WTC11 (cell line): ENCODE measurements around the gene HSPA12A. TPM values are rescaled to one million over a fixed set of nuclear protein-coding genes. Genes with fewer than 3 reads are reported as not detected.

Experiments
- ATAC-seq: fragments of 200-7000 bp; cut with Tn5 transposase; 2 replicates; pipeline ENCODE4 v1.10.0; 2021; ENCODE audit warnings: mild to moderate bottlenecking, moderate library complexity
- CTCF ChIA-PET: fragments of 300-600 bp; sonication (Branson Sonifier 250); formaldehyde crosslinking; loops from one replicate; lab custom pipeline; 2021; ENCODE audit warnings: antibody characterized with exemption; lab: Charles Lee
- POLR2A ChIA-PET: fragments of 350-600 bp; sonication (Branson Sonifier 250); formaldehyde crosslinking; loops from one replicate; lab custom pipeline; 2021; ENCODE audit warnings: antibody characterized with exemption; lab: Charles Lee
- DNase-seq: peaks from one replicate; pipeline ENCODE4 v3.0.0; 2021; ENCODE audit warnings: low spot score
- H3K27ac Mint-ChIP-seq: 2 replicates; pipeline ENCODE4 v1.8.0; 2021; ENCODE audit warnings: mixed read lengths
- H3K27me3 Mint-ChIP-seq: 2 replicates; pipeline ENCODE4 v1.8.0; 2021; ENCODE audit warnings: low read depth, mild to moderate bottlenecking, moderate library complexity, mixed read lengths
- H3K36me3 Mint-ChIP-seq: 2 replicates; pipeline ENCODE4 v1.8.0; 2021; ENCODE audit warnings: mixed read lengths
- H3K4me1 Mint-ChIP-seq: 2 replicates; pipeline ENCODE4 v1.8.0; 2022; ENCODE audit warnings: mixed read lengths
- H3K4me3 Mint-ChIP-seq: 2 replicates; pipeline ENCODE4 v1.8.0; 2021; ENCODE audit warnings: mild to moderate bottlenecking, moderate library complexity, mixed read lengths
- H3K9me3 Mint-ChIP-seq: 2 replicates; pipeline ENCODE4 v1.8.0; 2021; ENCODE audit warnings: mixed read lengths
- ARID4B ChIP-seq: sonication (generic); formaldehyde crosslinking; IDR thresholded peaks from 2 replicates; pipeline ENCODE4 v1.8.0; 2023; ENCODE audit warnings: missing genetic modification reagents, mild to moderate bottlenecking, borderline replicate concordance
- CTCF ChIP-seq: fragments of 200-600 bp; IDR thresholded peaks from 2 replicates; pipeline ENCODE4 v1.8.0; 2022; ENCODE audit warnings: antibody characterized with exemption
- E2F4 ChIP-seq: sonication (generic); formaldehyde crosslinking; IDR thresholded peaks from 2 replicates; pipeline ENCODE4 v1.8.1; 2022; ENCODE audit warnings: low read depth, mild to moderate bottlenecking, moderate library complexity, missing genetic modification reagents, borderline replicate concordance
- E2F5 ChIP-seq: sonication (generic); formaldehyde crosslinking; IDR thresholded peaks from 2 replicates; pipeline ENCODE4 v1.8.1; 2022; ENCODE audit warnings: mild to moderate bottlenecking, moderate library complexity, missing genetic modification reagents
- ELF4 ChIP-seq: sonication (generic); formaldehyde crosslinking; IDR thresholded peaks from 2 replicates; pipeline ENCODE4 v1.8.1; 2022; ENCODE audit warnings: low read depth, mild to moderate bottlenecking, moderate library complexity, missing genetic modification reagents
- ERG ChIP-seq: fragments of 250-450 bp; sonication (Bioruptor Pico); IDR thresholded peaks from 2 replicates; pipeline ENCODE4 v1.8.0; 2021; ENCODE audit warnings: mild to moderate bottlenecking
- FOXK1 ChIP-seq: sonication (generic); formaldehyde crosslinking; IDR thresholded peaks from 2 replicates; pipeline ENCODE4 v1.8.0; 2022; ENCODE audit warnings: mild to moderate bottlenecking, moderate library complexity, missing genetic modification reagents
- GABPB1 ChIP-seq: sonication (generic); formaldehyde crosslinking; IDR thresholded peaks from 2 replicates; pipeline ENCODE4 v1.8.1; 2023; ENCODE audit warnings: mild to moderate bottlenecking, missing genetic modification reagents
- GRHL2 ChIP-seq: fragments of 250-450 bp; sonication (Bioruptor Pico); IDR thresholded peaks from 2 replicates; pipeline ENCODE4 v1.8.0; 2022; ENCODE audit warnings: mild to moderate bottlenecking, moderate library complexity; ENCODE audit not compliant: insufficient replicate concordance, severe bottlenecking
- MXD4 ChIP-seq: fragments of 250-450 bp; sonication (Bioruptor Pico); IDR thresholded peaks from 2 replicates; pipeline ENCODE4 v1.8.0; 2021; ENCODE audit warnings: mild to moderate bottlenecking, moderate library complexity, borderline replicate concordance
- NFATC4 ChIP-seq: fragments of 250-450 bp; sonication (Bioruptor Pico); IDR thresholded peaks from 2 replicates; pipeline ENCODE4 v1.9.0; 2021; ENCODE audit warnings: mild to moderate bottlenecking
- NFE2L1 ChIP-seq: sonication (generic); formaldehyde crosslinking; IDR thresholded peaks from 2 replicates; pipeline ENCODE4 v1.8.1; 2023; ENCODE audit warnings: missing genetic modification reagents
- OVOL2 ChIP-seq: fragments of 250-450 bp; sonication (Bioruptor Pico); IDR thresholded peaks from 2 replicates; pipeline ENCODE4 v1.9.0; 2021; ENCODE audit warnings: mild to moderate bottlenecking, borderline replicate concordance
- PREB ChIP-seq: sonication (generic); formaldehyde crosslinking; IDR thresholded peaks from 2 replicates; pipeline ENCODE4 v1.8.1; 2022; ENCODE audit warnings: mild to moderate bottlenecking, missing genetic modification reagents, moderate library complexity, borderline replicate concordance
- TEAD1 ChIP-seq: sonication (generic); formaldehyde crosslinking; IDR thresholded peaks from 2 replicates; pipeline ENCODE4 v1.8.0; 2022; ENCODE audit warnings: mild to moderate bottlenecking, missing genetic modification reagents
- TEAD4 ChIP-seq: sonication (generic); formaldehyde crosslinking; IDR thresholded peaks from 2 replicates; pipeline ENCODE4 v1.8.0; 2022; ENCODE audit warnings: mild to moderate bottlenecking, missing genetic modification reagents
- TP53 ChIP-seq: sonication (generic); formaldehyde crosslinking; IDR thresholded peaks from 2 replicates; pipeline ENCODE4 v1.8.1; 2023; ENCODE audit warnings: mild to moderate bottlenecking, missing genetic modification reagents
- ZNF232 ChIP-seq: sonication (generic); formaldehyde crosslinking; IDR thresholded peaks from 2 replicates; pipeline ENCODE4 v1.8.0; 2022; ENCODE audit warnings: mild to moderate bottlenecking, missing genetic modification reagents
- ZNF281 ChIP-seq: sonication (generic); formaldehyde crosslinking; IDR thresholded peaks from 2 replicates; pipeline ENCODE4 v1.8.0; 2023; ENCODE audit warnings: mild to moderate bottlenecking, missing genetic modification reagents
- ZNF512 ChIP-seq: sonication (generic); formaldehyde crosslinking; IDR thresholded peaks from 2 replicates; pipeline ENCODE4 v1.8.1; 2022; ENCODE audit warnings: missing genetic modification reagents, borderline replicate concordance
- total RNA-seq: library from RNA; stranded (reverse); gene quantifications from 3 replicates; pipeline ENCODE4 v1.2.3, GENCODE V29; 2021

Gene HSPA12A
- total RNA-seq, 1 experiment from 2014 or later, result 7.2 TPM

GRCh38 chr10:116715839-116716377, 26.5 kb downstream of the HSPA12A start (continued):
- no peak for TF ChIP-seq CTCF
- TF ChIP-seq NFATC4 (CRISPR knock-in tag), result no peak
- TF ChIP-seq E2F5, result no peak
- TF ChIP-seq TEAD1 (CRISPR knock-in tag), result no peak
- TF ChIP-seq ARID4B (CRISPR knock-in tag), result no peak
- TF ChIP-seq GABPB1 (CRISPR knock-in tag), result no peak

GRCh38 chr10:116715341-116715740, 27.0 kb downstream of the HSPA12A start:
- no peaks in the 10 kb centered on the region for H3K9me3 Mint-ChIP-seq
- H3K4me3 Mint-ChIP-seq, result no peak overlapping the region
- ATAC-seq (no peak), DNase-seq (no peak)
- ChIA-PET POLR2A (no interaction called here), CTCF (interaction anchor here (0.6 to 2.4 kb wide), 2 partner anchors 33 to 61 kb away, joined by 4 to 9 read pairs; no protein-coding TSS in a partner anchor)
- no peaks in the 10 kb centered on the region for H3K27me3 Mint-ChIP-seq
- no peaks in the 10 kb centered on the region for H3K36me3 Mint-ChIP-seq
- no peaks in the 10 kb centered on the region for H3K4me1 Mint-ChIP-seq
- TF ChIP-seq ELF4 (CRISPR knock-in tag) (no peak), OVOL2 (no peak), FOXK1 (CRISPR knock-in tag) (no peak), E2F4 (CRISPR knock-in tag) (no peak), ZNF512 (CRISPR knock-in tag) (no peak), ZNF232 (CRISPR knock-in tag) (no peak), ERG (CRISPR knock-in tag) (no peak), PREB (no peak), NFE2L1 (CRISPR knock-in tag) (no peak), GRHL2 (CRISPR knock-in tag) (no peak), ZNF281 (CRISPR knock-in tag) (no peak), MXD4 (no peak), TP53 (no peak), TEAD4 (CRISPR knock-in tag) (no peak)
- TF ChIP-seq, all 79 proteins: peak for 0
- no peak overlapping the region for H3K27ac Mint-ChIP-seq
